Subcutaneous abdominal adipose tissue (tissue), 5 donors: ENCODE measurements around the gene BMX.

Source experiments
- H3K27ac ChIP-seq: one replicate; pipeline ENCODE4 v1.7.0; 2013; ENCODE audit warnings: low read depth, mild to moderate bottlenecking, inconsistent platforms, low read length, moderate library complexity
- H3K27me3 ChIP-seq, 5 donors: one replicate each; pipeline ENCODE4 v1.7.0; 2013; ENCODE audit warnings: low read length in 5 of 5, inconsistent platforms in 1 of 5; ENCODE audit not compliant: control insufficient read depth in 5 of 5, insufficient read depth in 4 of 5
- H3K36me3 ChIP-seq, 5 donors: one replicate each; pipeline ENCODE4 v1.7.0; 2013; ENCODE audit warnings: low read length in 5 of 5; ENCODE audit not compliant: control insufficient read depth in 5 of 5, insufficient read depth in 5 of 5
- H3K4me1 ChIP-seq, 5 donors: one replicate each; pipeline ENCODE4 v1.7.0; 2013; ENCODE audit warnings: low read length in 5 of 5, mild to moderate bottlenecking in 3 of 5, moderate library complexity in 1 of 5; ENCODE audit not compliant: control insufficient read depth in 5 of 5, insufficient read depth in 5 of 5
- H3K4me3 ChIP-seq, 5 donors: one replicate each; pipeline ENCODE4 v1.7.0; 2013; ENCODE audit warnings: low read length in 5 of 5, low read depth in 1 of 5
- H3K9ac ChIP-seq, 5 donors: one replicate each; pipeline ENCODE4 v1.7.0; 2013; ENCODE audit warnings: low read length in 5 of 5, mild to moderate bottlenecking in 4 of 5, moderate library complexity in 3 of 5
- H3K9me3 ChIP-seq, 5 donors: one replicate each; pipeline ENCODE4 v1.7.0; 2013; ENCODE audit warnings: low read length in 5 of 5; ENCODE audit not compliant: control insufficient read depth in 5 of 5
- donor health status: healthy.
- donor health status: healthy.
- donor health status: healthy.
- donor health status: healthy.
- donor health status: healthy.

The BMX gene

DNA sequence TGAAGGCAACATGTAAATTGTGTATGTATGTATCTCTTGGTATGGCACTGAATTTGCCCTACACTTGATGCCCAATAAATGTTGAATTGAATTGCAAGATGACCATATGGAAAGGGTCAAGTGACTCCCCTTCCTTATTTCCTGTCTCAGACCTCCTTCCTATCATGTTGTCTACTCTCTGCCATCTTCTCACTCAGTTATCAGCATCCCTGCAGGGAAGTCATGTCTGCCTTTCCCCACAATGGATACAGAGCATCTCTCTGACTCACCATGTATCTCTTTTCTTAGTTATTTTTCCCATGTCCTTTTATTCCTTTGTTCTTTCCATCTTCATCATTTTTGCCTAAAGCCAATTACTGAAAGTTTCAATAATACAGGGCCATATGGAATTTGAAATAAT is 22.5 kb downstream of the BMX start:
- Histone ChIP-seq H3K4me3 (no peak overlapping the region), H3K27me3 (peaks cover 0 to 13% (median 6%) of the 10 kb centered on the region in 5 donors), H3K9me3 (no peaks in the 10 kb centered on the region), H3K4me1 (peaks cover 0 to 7% (median 0%) of the 10 kb centered on the region in 5 donors), H3K9ac (no peak overlapping the region), H3K27ac (no peak overlapping the region), H3K36me3 (no peaks in the 10 kb centered on the region)

DNA sequence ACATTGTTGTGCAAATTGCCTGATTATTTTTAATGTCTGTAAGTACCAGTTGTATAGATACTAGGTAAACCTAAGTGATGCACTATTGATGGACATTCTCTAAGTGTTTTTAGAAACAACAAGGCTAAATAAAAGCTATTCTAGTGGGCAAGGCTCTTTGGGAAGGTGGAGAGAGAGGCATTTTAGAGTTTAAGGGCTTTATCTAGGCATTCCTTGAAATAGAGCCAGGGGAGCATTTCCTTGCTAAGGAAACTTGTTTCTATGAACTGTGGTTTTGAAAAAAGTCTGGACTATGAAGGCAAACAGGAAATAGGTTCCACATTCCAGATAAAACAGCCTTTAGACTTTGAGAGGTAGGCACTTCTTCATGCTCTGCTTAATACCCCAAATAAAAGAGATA is 23.8 kb downstream of the BMX start:
- no peaks in the 10 kb centered on the region for H3K36me3 ChIP-seq
- peaks cover 0 to 13% (median 5%) of the 10 kb centered on the region in 5 donors for H3K27me3 ChIP-seq
- no peak overlapping the region for H3K4me3 ChIP-seq
- H3K27ac ChIP-seq, result no peak overlapping the region
- peaks cover 0 to 7% (median 0%) of the 10 kb centered on the region in 5 donors for H3K4me1 ChIP-seq
- H3K9ac ChIP-seq, result no peak overlapping the region
- H3K9me3 ChIP-seq, result no peaks in the 10 kb centered on the region

- no peak overlapping the region for H3K9ac ChIP-seq
- H3K27ac ChIP-seq, result no peak overlapping the region
- H3K4me1 ChIP-seq, result peaks cover 0 to 7% (median 0%) of the 10 kb centered on the region in 5 donors
- H3K9me3 ChIP-seq, result no peaks in the 10 kb centered on the region
- H3K36me3 ChIP-seq, result no peaks in the 10 kb centered on the region
- H3K4me3 ChIP-seq, result no peak overlapping the region
- H3K27me3 ChIP-seq, result peaks cover 0 to 11% (median 8%) of the 10 kb centered on the region in 5 donors
Observed at GRCh38 chrX:15525664-15526416, 25.2 kb downstream of the BMX start.

DNA sequence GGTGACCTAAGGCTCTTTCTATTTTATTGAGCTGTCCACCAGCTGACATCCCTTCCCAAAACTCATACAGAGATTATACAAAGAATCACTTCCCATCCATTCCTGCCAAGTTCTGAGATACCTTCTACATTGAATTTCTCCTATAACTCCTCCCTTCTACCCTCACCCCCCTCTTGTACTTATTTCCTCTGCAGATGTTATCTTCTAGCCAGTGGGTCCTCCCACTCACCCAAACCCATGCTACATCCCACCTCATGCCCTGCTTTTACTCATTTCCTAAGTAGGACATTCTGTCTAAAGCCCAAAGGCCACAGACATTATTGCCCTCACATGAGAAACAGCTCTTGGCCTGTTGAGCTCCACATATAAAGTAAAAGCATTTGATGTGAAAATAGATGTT is 28.6 kb downstream of the BMX start:
- Histone ChIP-seq H3K36me3 (no peaks in the 10 kb centered on the region), H3K9ac (no peak overlapping the region), H3K4me1 (peaks cover 0 to 4% (median 0%) of the 10 kb centered on the region in 5 donors), H3K4me3 (no peak overlapping the region), H3K9me3 (no peaks in the 10 kb centered on the region), H3K27me3 (peaks cover 0 to 12% (median 3%) of the 10 kb centered on the region in 5 donors), H3K27ac (no peak overlapping the region)

DNA sequence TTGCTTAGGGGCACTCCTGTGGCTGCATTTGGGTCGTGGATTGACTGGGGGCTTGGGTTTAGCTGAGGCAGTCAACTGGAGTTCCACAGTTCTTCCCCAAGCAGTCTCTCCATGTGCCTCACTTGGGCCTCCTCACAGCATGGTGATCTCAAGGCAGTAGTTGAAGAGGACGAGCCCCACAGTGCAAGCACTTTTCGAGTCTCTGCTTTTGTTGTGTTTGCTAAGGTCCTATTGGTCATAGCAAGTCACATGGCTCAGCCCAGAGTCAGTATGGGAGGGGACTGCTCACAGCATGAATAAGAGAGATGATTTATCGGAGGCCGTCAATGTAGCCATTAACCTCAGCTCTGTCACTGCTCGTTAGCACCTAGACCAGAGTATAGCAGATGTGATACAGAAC is 29.7 kb downstream of the BMX start:
- Histone ChIP-seq H3K27me3 (peaks cover 0 to 10% (median 3%) of the 10 kb centered on the region in 5 donors), H3K9ac (no peak overlapping the region), H3K4me3 (no peak overlapping the region), H3K9me3 (no peaks in the 10 kb centered on the region), H3K27ac (no peak overlapping the region), H3K4me1 (no peaks in the 10 kb centered on the region), H3K36me3 (no peaks in the 10 kb centered on the region)

DNA sequence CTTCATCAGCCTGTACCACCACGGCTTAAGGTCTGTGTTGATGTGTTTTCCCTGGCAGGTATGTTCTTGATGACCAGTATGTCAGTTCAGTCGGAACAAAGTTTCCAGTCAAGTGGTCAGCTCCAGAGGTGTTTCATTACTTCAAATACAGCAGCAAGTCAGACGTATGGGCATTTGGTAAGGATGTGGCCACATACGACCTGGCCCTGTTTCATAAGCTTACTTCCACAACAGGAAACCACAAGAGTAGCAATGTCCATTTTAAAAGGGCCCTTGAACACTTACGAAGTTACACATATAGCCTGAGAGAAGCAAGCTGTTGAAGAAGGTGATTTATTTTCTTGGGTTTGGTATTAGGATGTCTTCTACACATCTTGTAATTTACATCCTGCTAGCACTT is 46.1 kb downstream of the BMX start:
- no peaks in the 10 kb centered on the region for H3K36me3 ChIP-seq

GRCh38 chrX:15547356-15547755 is 46.7 kb downstream of the BMX start:
- peaks cover 0 to 6% (median 0%) of the 10 kb centered on the region in 5 donors for H3K9me3 ChIP-seq
- H3K4me3 ChIP-seq, result no peak overlapping the region
- H3K36me3 ChIP-seq, result no peaks in the 10 kb centered on the region
- no peaks in the 10 kb centered on the region for H3K4me1 ChIP-seq
- no peak overlapping the region for H3K9ac ChIP-seq
- H3K27ac ChIP-seq, result no peak overlapping the region
- H3K27me3 ChIP-seq, result peaks cover 0 to 11% (median 4%) of the 10 kb centered on the region in 5 donors

More for the DNA sequence above, 46.1 kb downstream of the BMX start:
- peaks cover 0 to 11% (median 4%) of the 10 kb centered on the region in 5 donors for H3K27me3 ChIP-seq
- H3K9me3 ChIP-seq, result peaks cover 0 to 6% (median 0%) of the 10 kb centered on the region in 5 donors
- H3K27ac ChIP-seq, result no peak overlapping the region
- H3K4me3 ChIP-seq, result no peak overlapping the region
- H3K4me1 ChIP-seq, result no peaks in the 10 kb centered on the region
- no peak overlapping the region for H3K9ac ChIP-seq

- H3K4me3 ChIP-seq, result no peak overlapping the region
- H3K9ac ChIP-seq, result no peak overlapping the region
- H3K9me3 ChIP-seq, result peaks cover 0 to 6% (median 0%) of the 10 kb centered on the region in 5 donors
- H3K36me3 ChIP-seq, result no peaks in the 10 kb centered on the region
- no peaks in the 10 kb centered on the region for H3K4me1 ChIP-seq
- H3K27me3 ChIP-seq, result peaks cover 0 to 19% (median 4%) of the 10 kb centered on the region in 5 donors
- no peak overlapping the region for H3K27ac ChIP-seq
Observed at GRCh38 chrX:15549189-15550012, 48.8 kb downstream of the BMX start.

GRCh38 chrX:15559227-15559626 is 58.6 kb downstream of the BMX start:
- Histone ChIP-seq H3K36me3 (no peaks in the 10 kb centered on the region), H3K9me3 (no peaks in the 10 kb centered on the region), H3K9ac (no peak overlapping the region), H3K27ac (no peak overlapping the region), H3K4me3 (no peak overlapping the region), H3K4me1 (no peaks in the 10 kb centered on the region), H3K27me3 (peaks cover 3 to 15% (median 6%) of the 10 kb centered on the region in 5 donors)

GRCh38 chrX:15560924-15561323 is 60.3 kb downstream of the BMX start:
- H3K36me3 ChIP-seq, result no peaks in the 10 kb centered on the region
- H3K27me3 ChIP-seq, result peaks cover 3 to 15% (median 9%) of the 10 kb centered on the region in 5 donors
- H3K4me1 ChIP-seq, result peaks cover 0 to 6% (median 0%) of the 10 kb centered on the region in 5 donors
- H3K4me3 ChIP-seq, result no peak overlapping the region
- H3K9me3 ChIP-seq, result no peaks in the 10 kb centered on the region
- no peak overlapping the region for H3K27ac ChIP-seq
- H3K9ac ChIP-seq, result no peak overlapping the region
